Esophagus muscularis mucosa (tissue), 4 donors: ENCODE data around the gene SETD1A.

Experiments used
- CTCF ChIP-seq, 3 experiments: fragments of 200-600 bp in 2 of 3; fragments of 450-650 bp in 1 of 3; sonication (generic) in 2 of 3; IDR thresholded peaks; one replicate each; pipeline ENCODE4 v1.5.1; 2017 to 2019; ENCODE audit warnings: antibody characterized with exemption in 3 of 3, mild to moderate bottlenecking in 2 of 3, moderate library complexity in 1 of 3
- EP300 ChIP-seq: sonication (generic); formaldehyde crosslinking; IDR thresholded peaks from one replicate; pipeline ENCODE4 v1.6.1; 2017; ENCODE audit warnings: antibody characterized with exemption
- POLR2A ChIP-seq: fragments of 450-650 bp; IDR thresholded peaks from one replicate; pipeline ENCODE4 v1.6.1; 2017; ENCODE audit warnings: antibody characterized with exemption, moderate library complexity, mild to moderate bottlenecking, low read depth

- TF ChIP-seq EP300 (no peak), CTCF (IDR thresholded peaks at IDR 0.05) (no peak), POLR2A (no peak)
Observed at GRCh38 chr16:30928390-30928789, 29.2 kb upstream of the SETD1A start.
